ENCODE data around the gene WDR83. TPM values are rescaled to one million over a fixed set of nuclear protein-coding genes. Genes with fewer than 3 reads are reported as not detected.
A peak's percentile ranks its signal among the peaks of the same experiment; 100 is the strongest.
"Not testable (repeated sequence)": the region's sequence is repeated elsewhere in the genome, so short reads cannot be mapped to it uniquely, and the experiment has no call there.

The WDR83 gene
- total RNA-seq, 2 donors from 2014 or later, result 10.1 to 11.6 TPM

DNA sequence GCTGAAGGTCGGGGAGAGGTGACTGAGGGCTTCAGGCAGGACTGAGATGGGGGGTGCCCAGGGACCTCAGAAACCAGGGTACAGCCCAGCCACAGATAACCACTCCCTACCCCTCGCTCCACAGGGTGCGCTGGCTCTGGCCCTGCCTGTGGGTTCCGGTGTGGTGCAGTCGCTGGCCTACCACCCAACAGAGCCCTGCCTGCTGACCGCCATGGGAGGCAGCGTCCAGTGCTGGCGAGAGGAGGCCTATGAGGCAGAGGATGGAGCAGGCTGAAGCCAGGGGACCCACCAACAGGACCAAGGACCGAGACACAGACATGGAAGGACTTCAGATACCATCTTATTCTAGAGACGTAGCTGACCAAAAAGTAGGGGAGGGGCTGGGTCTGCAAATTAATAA, 8.8 kb downstream of the WDR83 start:
- peaks cover 61% of the 10 kb centered on the region for H3K36me3 ChIP-seq
- H3K9me3 ChIP-seq, result no peaks in the 10 kb centered on the region
- no peaks in the 10 kb centered on the region for H3K27me3 ChIP-seq
- peaks cover 0 to 8% of the 10 kb centered on the region in 2 donors for H3K4me1 ChIP-seq
- DNase-seq (ENCODE audit: low spot score), result no peak
- no peak overlapping the region for H3K27ac ChIP-seq
- TF ChIP-seq, protein P1, sequence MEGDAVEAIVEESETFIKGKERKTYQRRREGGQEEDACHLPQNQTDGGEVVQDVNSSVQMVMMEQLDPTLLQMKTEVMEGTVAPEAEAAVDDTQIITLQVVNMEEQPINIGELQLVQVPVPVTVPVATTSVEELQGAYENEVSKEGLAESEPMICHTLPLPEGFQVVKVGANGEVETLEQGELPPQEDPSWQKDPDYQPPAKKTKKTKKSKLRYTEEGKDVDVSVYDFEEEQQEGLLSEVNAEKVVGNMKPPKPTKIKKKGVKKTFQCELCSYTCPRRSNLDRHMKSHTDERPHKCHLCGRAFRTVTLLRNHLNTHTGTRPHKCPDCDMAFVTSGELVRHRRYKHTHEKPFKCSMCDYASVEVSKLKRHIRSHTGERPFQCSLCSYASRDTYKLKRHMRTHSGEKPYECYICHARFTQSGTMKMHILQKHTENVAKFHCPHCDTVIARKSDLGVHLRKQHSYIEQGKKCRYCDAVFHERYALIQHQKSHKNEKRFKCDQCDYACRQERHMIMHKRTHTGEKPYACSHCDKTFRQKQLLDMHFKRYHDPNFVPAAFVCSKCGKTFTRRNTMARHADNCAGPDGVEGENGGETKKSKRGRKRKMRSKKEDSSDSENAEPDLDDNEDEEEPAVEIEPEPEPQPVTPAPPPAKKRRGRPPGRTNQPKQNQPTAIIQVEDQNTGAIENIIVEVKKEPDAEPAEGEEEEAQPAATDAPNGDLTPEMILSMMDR (IDR thresholded peaks at IDR 0.05), result no peak
- H3K4me3 ChIP-seq, result no peak overlapping the region

DNA sequence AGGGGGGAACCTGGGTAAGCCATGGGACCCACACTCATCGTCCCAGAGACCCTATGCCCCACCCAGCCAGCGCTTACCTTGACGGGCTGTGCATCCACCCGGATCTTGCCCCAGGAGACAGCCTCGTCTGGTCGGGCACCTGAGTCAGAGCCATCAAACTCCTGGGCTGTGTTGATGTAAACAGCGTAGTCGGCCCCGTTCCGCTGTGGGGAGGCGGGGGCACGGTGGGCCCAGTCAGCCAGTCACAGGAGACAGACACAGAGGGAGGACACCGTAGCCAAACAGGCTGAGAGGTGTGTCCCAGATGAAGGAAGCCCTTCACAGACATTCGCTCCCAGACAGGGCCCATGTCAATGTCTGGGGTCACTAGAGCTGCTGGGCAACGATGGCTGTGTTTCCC, 9.3 kb downstream of the WDR83 start:
- Histone ChIP-seq H3K36me3 (peaks cover 61% of the 10 kb centered on the region), H3K9me3 (no peaks in the 10 kb centered on the region), H3K4me1 (peaks cover 0 to 9% of the 10 kb centered on the region in 2 donors), H3K4me3 (no peak overlapping the region), H3K27me3 (no peaks in the 10 kb centered on the region), H3K27ac (no peak overlapping the region)
- DNase-seq (ENCODE audit: low spot score), result no peak
- TF ChIP-seq, protein P1 (IDR thresholded peaks at IDR 0.05), result no peak

DNA sequence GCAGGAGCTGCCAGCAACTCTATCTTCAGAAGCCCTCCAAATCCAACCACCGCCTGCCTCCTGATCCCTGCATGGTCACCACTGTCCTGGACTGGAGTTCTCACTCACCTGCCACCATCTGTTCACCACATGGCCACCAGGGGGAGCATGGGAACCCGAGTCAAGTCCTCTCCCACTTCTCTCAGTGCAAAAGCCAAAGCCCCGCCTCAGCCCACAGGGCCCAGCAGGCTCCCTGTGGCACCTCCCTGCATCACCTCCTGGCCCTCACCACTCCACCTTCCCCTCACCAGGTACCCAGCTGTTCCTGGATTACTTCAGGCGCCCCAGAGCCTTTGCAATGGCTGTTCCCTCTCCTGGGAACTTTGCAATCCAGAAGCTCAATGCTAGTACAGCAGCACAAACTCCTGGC, 9.8 kb downstream of the WDR83 start:
- no peak overlapping the region for H3K4me3 ChIP-seq
- H3K27me3 ChIP-seq, result no peaks in the 10 kb centered on the region
- H3K27ac ChIP-seq, result no peak overlapping the region
- DNase-seq (ENCODE audit: low spot score), result peak; percentile 83
- no peaks in the 10 kb centered on the region for H3K9me3 ChIP-seq
- peaks cover 0 to 10% of the 10 kb centered on the region in 2 donors for H3K4me1 ChIP-seq
- peaks cover 61% of the 10 kb centered on the region for H3K36me3 ChIP-seq
- TF ChIP-seq, protein P1 (IDR thresholded peaks at IDR 0.05), result peak; percentile 71 to 89

DNA sequence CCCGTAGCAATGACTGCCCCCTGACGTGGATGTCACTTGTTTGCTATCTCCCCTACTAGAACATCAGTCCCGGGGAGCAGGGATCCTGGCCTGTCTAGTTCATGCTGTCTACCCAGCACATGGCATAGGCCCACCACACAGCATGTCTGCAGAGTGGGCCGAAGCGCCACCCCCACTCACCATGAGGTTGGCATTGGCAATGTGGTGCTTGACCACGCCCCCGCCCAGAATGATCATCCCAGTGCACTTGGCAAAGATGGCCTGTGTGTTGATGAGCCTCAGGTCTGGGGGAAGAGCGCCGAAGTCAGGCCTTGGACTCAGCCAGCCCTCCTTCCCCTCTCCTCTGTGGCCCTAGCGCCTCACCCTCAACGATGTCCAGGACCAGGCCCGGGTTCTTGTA, 10.3 kb downstream of the WDR83 start:
- peaks cover 0 to 10% of the 10 kb centered on the region in 2 donors for H3K4me1 ChIP-seq
- no peaks in the 10 kb centered on the region for H3K27me3 ChIP-seq
- H3K9me3 ChIP-seq, result no peaks in the 10 kb centered on the region
- TF ChIP-seq, protein P1 (IDR thresholded peaks at IDR 0.05), result no peak
- no peak for DNase-seq (ENCODE audit: low spot score)
- H3K36me3 ChIP-seq, result peaks cover 61% of the 10 kb centered on the region
- no peak overlapping the region for H3K4me3 ChIP-seq
- H3K27ac ChIP-seq, result no peak overlapping the region

DNA sequence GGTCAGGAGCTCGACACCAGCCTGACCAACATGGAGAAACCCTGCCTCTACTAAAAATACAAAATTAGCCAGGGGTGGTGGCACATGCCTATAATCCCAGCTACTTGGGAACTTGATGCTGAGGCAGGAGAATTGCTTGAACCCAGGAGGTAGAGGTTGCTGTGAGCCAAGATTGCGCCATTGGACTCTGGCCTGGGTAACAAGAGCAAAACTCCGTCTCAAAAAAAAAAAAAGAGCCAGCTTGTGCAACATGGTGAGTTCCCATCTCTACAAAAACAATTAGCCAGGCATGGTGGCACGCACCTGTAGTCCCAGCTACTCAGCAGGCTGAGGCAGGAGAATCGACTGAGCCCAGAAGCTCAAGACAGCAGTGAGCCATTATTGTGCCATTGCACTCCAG, 11.4 kb downstream of the WDR83 start:
- not testable (repeated sequence) for DNase-seq (ENCODE audit: low spot score); H3K27me3 ChIP-seq; H3K4me3 ChIP-seq; H3K9me3 ChIP-seq; H3K27ac ChIP-seq
- peaks cover 0 to 10% of the 10 kb centered on the region in 2 donors for H3K4me1 ChIP-seq
- H3K36me3 ChIP-seq, result peaks cover 61% of the 10 kb centered on the region

DNA sequence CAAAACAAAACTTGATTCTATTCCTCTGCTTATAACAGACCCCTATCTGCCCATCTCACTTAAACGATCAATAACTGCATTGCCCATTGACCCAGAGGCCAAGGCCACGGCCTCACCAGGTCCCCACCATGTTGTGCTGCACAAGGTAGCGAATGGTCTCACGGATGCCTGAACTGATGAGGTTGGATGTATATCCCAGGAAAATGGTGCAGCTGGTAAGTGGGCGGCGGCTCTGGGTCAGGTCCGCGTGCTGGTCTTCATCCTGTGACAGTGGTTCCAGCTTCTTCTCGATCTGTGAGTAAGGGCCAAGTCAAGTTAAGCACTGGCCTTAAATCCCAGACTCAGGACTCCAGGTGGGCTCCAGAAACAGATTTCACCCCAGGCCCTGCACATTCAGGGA, 13.4 kb downstream of the WDR83 start:
- Histone ChIP-seq H3K9me3 (no peaks in the 10 kb centered on the region), H3K4me3 (no peak overlapping the region), H3K4me1 (peaks cover 0 to 10% of the 10 kb centered on the region in 2 donors), H3K27ac (no peak overlapping the region), H3K27me3 (no peaks in the 10 kb centered on the region), H3K36me3 (peaks cover 46% of the 10 kb centered on the region)
- no peak for DNase-seq (ENCODE audit: low spot score)
- TF ChIP-seq, protein P1 (IDR thresholded peaks at IDR 0.05), result no peak
